ENCODE data around the gene CLEC2L.

Gene CLEC2L

DNA sequence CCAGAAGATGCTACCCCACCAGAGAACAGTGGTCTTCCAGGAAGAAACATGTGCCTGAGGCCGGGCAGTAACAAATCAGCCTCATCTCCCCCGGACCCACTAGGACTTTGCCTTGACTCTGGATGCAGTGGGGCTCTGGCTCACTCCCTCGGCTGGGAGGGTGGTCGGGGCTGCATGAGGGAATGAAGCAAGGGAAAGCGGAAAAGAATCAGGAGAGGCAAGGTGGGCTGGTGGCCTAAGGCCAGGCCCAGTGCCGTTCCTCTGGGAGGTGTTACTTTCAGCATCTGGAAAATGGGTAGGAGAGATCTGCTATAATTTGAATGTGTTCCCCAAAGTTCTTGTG lies 51.8 kb downstream of the CLEC2L start:
- DNase-seq (ENCODE audit: low read depth), result no peak

- no peak for DNase-seq (ENCODE audit: low read depth)
These were observed 52.9 kb downstream of the CLEC2L start for GRCh38 chr7:139576179-139576973.

DNA sequence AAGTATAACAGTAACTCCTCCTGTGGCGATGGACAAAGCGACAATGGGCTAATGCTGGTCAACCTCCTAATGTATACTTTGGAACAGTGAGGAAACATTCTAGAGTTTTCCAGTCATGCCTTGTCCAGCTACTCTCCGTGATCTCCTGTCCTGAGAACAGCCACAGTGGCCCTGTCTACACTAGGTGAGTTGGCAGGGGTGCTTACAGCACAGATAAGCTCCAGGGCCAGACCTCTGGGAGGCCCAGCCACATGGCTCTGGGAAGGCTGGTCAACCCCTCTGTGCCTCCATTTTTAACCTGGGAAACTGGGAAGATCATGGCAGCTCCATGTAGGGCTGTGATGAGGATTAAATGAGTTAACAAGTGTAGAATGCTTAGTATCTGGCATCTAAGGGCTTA lies 57.0 kb downstream of the CLEC2L start:
- no peak for DNase-seq (ENCODE audit: low read depth)

GRCh38 chr7:139582130-139582650 lies 58.7 kb downstream of the CLEC2L start:
- no peak for DNase-seq (ENCODE audit: low read depth)

DNA sequence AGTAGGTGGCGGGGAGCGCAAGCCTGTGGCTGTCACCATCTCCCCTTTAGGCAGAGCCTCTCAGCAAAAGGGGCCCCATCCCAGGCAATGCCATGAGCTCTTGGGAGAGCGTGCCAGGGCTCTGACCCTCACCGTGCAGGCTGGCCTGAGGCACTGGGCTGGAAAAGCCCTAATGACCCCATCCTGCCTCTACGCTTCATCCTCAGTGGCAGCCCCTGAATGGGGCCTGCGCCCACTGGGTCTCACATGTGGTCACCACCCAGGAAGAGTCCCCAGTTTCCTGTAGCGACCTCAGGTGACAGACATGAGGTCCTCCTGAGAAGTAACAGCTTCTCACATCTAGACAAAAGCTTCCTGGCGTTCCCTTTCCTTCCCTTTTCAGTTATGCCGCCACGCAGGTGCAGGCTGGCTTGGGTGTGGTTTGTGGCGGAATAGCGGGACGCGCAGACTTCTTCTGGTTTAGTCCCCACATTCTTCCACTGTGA lies 59.2 kb downstream of the CLEC2L start:
- no peak for DNase-seq (ENCODE audit: low read depth)

GRCh38 chr7:139583826-139584553 lies 60.5 kb downstream of the CLEC2L start:
- DNase-seq (ENCODE audit: low read depth), result no peak

DNA sequence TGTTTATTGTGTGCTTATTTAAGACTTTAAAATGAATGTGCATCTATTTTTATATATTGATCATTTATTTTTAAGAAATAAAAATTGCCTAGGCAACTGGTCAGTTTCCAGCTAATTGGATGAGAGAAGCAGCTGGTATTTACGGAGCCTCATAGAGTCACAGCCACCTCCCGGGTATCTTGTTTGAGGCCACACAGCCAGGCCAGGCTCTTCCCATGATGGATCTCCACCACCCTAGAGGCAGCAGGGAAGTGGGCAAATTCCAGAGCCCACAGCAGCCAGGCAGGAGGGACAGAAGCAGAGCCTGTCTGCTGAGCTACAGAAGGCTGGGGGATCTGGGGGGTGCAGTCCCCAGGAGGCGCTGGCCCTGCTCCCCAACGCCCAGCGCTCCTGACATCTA lies 61.6 kb downstream of the CLEC2L start:
- no peak for DNase-seq (ENCODE audit: low read depth)

DNA sequence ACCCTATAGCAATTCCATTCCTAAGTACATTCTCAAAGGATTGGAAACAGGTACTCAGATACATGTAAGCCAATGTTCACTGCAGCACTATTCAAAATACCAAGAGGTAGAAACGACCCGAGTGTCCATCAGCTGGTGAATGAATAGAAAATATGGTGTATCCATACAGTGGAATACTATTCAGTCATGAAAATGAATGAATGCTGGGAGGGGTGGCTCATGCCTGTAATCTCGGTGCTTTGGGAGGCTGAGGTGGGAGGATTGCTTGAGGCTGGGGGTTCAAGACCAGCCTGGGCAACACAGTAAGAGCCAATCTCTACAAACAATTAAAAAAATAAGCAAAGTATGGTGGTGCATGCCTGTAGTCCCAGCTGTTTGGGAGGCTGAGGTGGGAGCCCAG lies 62.8 kb downstream of the CLEC2L start:
- no peak for DNase-seq (ENCODE audit: low read depth)

DNA sequence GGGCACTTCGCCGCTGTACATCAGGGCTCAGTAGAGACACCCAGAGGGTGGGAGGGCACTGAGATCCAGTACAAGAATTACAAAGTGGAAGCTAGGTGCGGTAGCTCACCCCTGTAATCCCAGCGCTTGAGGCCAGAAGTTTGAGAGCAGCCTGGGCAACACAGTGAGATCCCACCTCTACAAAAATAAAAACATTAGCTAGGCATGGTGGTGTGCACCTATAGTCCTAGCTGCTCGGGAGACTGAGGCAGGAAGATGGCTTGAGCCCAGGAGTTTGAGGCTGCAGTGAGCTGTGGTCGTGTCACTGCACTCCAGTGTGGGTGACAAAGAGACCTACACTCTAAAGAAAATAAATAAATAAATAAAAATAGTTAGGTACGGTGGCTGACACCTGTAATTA lies 64.0 kb downstream of the CLEC2L start:
- DNase-seq (ENCODE audit: low read depth), result no peak

- DNase-seq (ENCODE audit: low read depth), result no peak
These were observed 65.1 kb downstream of the CLEC2L start for GRCh38 chr7:139588632-139589031.

DNA sequence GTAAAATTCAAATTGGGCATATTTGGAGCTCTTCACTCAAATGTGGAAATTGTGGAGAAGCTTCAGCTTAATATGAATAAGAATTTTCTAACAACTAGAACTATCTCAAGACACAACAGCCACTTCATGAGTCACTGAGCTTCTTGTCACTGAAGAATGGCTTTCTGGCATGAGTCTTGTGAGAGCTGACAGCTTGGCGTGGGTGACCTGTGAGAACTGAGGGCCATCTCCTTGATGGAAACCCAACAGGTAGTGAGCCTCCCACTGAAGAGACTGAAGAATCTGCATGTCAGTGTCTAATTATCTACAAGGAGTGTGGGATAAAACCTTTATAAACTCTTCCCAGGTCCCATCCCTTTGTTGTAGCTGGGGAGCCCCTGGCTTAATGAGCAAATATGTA lies 66.0 kb downstream of the CLEC2L start:
- DNase-seq (ENCODE audit: low read depth), result no peak

GRCh38 chr7:139591550-139592195 lies 68.2 kb downstream of the CLEC2L start:
- no peak for DNase-seq (ENCODE audit: low read depth)

GRCh38 chr7:139592801-139593461 lies 69.4 kb downstream of the CLEC2L start:
- DNase-seq (ENCODE audit: low read depth), result no peak

DNA sequence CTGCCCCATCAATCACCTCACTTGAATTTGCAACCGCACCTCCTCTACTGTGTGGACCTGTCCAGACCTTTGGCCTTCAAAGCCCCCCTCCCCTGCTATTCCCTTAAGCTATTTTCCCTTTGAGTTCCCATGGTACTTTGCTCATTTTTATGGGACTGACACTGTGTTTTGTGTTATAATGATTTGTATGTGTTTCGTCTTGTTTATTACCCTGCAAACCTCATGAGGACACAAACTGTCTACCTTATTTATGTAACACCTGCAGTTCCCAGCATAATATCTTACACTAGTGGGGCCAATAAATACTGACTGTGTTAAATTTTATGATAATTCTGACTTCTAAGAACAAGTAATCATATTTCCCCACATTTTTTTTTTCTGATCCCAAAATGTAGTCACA lies 70.6 kb downstream of the CLEC2L start:
- no peak for DNase-seq (ENCODE audit: low read depth)
